GM18868 (cell line): ENCODE results near the gene ANKRD13C.
A peak's percentile ranks its signal among the peaks of the same experiment; 100 is the strongest.

Source experiments
- ATAC-seq: cut with Tn5 transposase; IDR thresholded peaks from one replicate; pipeline ENCODE4 v1.9.1; 2021; ENCODE audit warnings: mild to moderate bottlenecking, moderate library complexity; ENCODE audit not compliant: unreplicated experiment

The ANKRD13C gene

GRCh38 chr1:70221238-70222121 is 133.0 kb downstream of the ANKRD13C start, which contains the start of gene SRSF11:
TSS of gene SRSF11 (plus strand) at chr1:70221380. CDS start at chr1:70221637, 257 bp downstream.
- peak; percentile 95 for ATAC-seq

- ATAC-seq: peak; percentile 1
These were observed 133.8 kb downstream of the ANKRD13C start for GRCh38 chr1:70220517-70221237.

GRCh38 chr1:70220015-70220414 is 134.5 kb downstream of the ANKRD13C start:
- no peak for ATAC-seq

- no peak for ATAC-seq
These were observed 143.0 kb downstream of the ANKRD13C start for GRCh38 chr1:70211541-70211940.

- no peak for ATAC-seq
These were observed 143.7 kb downstream of the ANKRD13C start for GRCh38 chr1:70210820-70211219.
